Testis (tissue), 2 donors: ENCODE results near the gene TACC2.

ENCODE experiments used
- POLR2A ChIP-seq: fragments of 450-650 bp; IDR thresholded peaks from one replicate; pipeline ENCODE4 v1.6.1; 2017; ENCODE audit warnings: antibody characterized with exemption, mild to moderate bottlenecking, moderate library complexity
- TF ChIP-seq, protein P1 (sequence below), 3 experiments: fragments of 450-650 bp in 2 of 3; fragments of 200-600 bp in 1 of 3; sonication (generic) in 1 of 3; IDR thresholded peaks; one replicate each; pipeline ENCODE4 v1.5.1; 2016 to 2019; ENCODE audit warnings: antibody characterized with exemption in 3 of 3, mild to moderate bottlenecking in 2 of 3, moderate library complexity in 1 of 3

DNA sequence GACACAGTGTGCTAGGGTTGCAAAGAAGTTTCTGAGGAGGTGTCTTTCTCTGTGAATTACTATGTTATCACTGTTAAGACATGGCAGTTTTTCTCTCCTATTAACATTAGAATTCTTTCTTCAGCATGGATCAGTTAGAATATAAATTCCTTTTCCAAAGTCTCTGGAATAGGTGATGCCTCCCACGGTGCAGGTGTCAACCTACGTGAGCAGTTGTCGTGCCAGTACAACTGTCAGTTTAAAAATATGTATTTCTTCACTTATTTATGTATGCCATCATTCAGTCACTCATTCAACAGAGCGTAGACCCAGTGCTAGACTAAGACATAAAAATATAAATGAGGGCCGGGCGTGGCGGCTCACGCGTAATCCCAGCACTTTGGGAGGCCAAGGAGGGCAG is 83.5 kb downstream of the TACC2 start:
- TF ChIP-seq, protein P1, sequence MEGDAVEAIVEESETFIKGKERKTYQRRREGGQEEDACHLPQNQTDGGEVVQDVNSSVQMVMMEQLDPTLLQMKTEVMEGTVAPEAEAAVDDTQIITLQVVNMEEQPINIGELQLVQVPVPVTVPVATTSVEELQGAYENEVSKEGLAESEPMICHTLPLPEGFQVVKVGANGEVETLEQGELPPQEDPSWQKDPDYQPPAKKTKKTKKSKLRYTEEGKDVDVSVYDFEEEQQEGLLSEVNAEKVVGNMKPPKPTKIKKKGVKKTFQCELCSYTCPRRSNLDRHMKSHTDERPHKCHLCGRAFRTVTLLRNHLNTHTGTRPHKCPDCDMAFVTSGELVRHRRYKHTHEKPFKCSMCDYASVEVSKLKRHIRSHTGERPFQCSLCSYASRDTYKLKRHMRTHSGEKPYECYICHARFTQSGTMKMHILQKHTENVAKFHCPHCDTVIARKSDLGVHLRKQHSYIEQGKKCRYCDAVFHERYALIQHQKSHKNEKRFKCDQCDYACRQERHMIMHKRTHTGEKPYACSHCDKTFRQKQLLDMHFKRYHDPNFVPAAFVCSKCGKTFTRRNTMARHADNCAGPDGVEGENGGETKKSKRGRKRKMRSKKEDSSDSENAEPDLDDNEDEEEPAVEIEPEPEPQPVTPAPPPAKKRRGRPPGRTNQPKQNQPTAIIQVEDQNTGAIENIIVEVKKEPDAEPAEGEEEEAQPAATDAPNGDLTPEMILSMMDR (IDR thresholded peaks at IDR 0.05): no peak
- no peak for TF ChIP-seq POLR2A
